Right lobe of liver (tissue), 4 donors: ENCODE results near the gene AOAH.

ENCODE experiments used
- POLR2A ChIP-seq: fragments of 450-650 bp; IDR thresholded peaks from one replicate; pipeline ENCODE4 v1.6.1; 2017; ENCODE audit warnings: antibody characterized with exemption, mild to moderate bottlenecking
- TF ChIP-seq, protein P1 (sequence below), 4 donors: fragments of 200-600 bp in 3 of 4; fragments of 450-650 bp in 1 of 4; IDR thresholded peaks; one replicate each; pipeline versions ENCODE4 v1.5.1 to v1.8.0; 2016 to 2022; ENCODE audit warnings: antibody characterized with exemption in 4 of 4, mild to moderate bottlenecking in 2 of 4
- donor health status: DM: no; HTN: no; CAD: no.
- donor health status: DM: no; HTN: no; CAD: no.
- donor health status: DM: no; HTN: yes; CAD: no.

GRCh38 chr7:36473454-36474282 lies 250.6 kb downstream of the AOAH start:
- TF ChIP-seq, protein P1, sequence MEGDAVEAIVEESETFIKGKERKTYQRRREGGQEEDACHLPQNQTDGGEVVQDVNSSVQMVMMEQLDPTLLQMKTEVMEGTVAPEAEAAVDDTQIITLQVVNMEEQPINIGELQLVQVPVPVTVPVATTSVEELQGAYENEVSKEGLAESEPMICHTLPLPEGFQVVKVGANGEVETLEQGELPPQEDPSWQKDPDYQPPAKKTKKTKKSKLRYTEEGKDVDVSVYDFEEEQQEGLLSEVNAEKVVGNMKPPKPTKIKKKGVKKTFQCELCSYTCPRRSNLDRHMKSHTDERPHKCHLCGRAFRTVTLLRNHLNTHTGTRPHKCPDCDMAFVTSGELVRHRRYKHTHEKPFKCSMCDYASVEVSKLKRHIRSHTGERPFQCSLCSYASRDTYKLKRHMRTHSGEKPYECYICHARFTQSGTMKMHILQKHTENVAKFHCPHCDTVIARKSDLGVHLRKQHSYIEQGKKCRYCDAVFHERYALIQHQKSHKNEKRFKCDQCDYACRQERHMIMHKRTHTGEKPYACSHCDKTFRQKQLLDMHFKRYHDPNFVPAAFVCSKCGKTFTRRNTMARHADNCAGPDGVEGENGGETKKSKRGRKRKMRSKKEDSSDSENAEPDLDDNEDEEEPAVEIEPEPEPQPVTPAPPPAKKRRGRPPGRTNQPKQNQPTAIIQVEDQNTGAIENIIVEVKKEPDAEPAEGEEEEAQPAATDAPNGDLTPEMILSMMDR (IDR thresholded peaks at IDR 0.05) = peak; percentile 31 to 59 (median 40)
- TF ChIP-seq POLR2A = no peak
